Liver (tissue), 3 donors: Measurements from ENCODE around the gene MFAP2.

Experiments used
- CTCF ChIP-seq: fragments of 150-350 bp; IDR thresholded peaks from 2 replicates; pipeline ENCODE4 v1.5.1; 2017; ENCODE audit warnings: improper control_type of control experiment, low read depth, low read length; ENCODE audit not compliant: missing input control
- EGR1 ChIP-seq, 2 donors: IDR thresholded peaks; 2 replicates each; pipeline ENCODE4 v1.6.1; 2016 to 2018; ENCODE audit warnings: antibody characterized with exemption in 2 of 2, low read depth in 2 of 2
- FOXA1 ChIP-seq: IDR thresholded peaks from 2 replicates; pipeline ENCODE4 v1.6.1; 2016; ENCODE audit warnings: antibody characterized with exemption
- GABPA ChIP-seq, 2 donors: IDR thresholded peaks in 1 of 2; conservative IDR thresholded peaks in 1 of 2; 2 replicates each; pipeline ENCODE4 v1.6.1; 2016; ENCODE audit warnings: antibody characterized with exemption in 2 of 2, mild to moderate bottlenecking in 1 of 2, moderate library complexity in 1 of 2
- JUND ChIP-seq, 2 donors: IDR thresholded peaks; 2 replicates each; pipeline ENCODE4 v1.6.1; 2016; ENCODE audit warnings: antibody characterized with exemption in 2 of 2
- MAX ChIP-seq: IDR thresholded peaks from 2 replicates; pipeline ENCODE4 v1.6.1; 2016; ENCODE audit warnings: antibody characterized with exemption
- RAD21 ChIP-seq, 2 donors: IDR thresholded peaks; 2 replicates each; pipeline ENCODE4 v1.6.1; 2016; ENCODE audit warnings: antibody characterized with exemption in 2 of 2, mild to moderate bottlenecking in 2 of 2
- RXRA ChIP-seq, 2 donors: IDR thresholded peaks; 2 replicates each; pipeline ENCODE4 v1.6.1; 2017 to 2018; ENCODE audit warnings: antibody characterized with exemption in 2 of 2, mild to moderate bottlenecking in 1 of 2
- SP1 ChIP-seq: IDR thresholded peaks from 2 replicates; pipeline ENCODE4 v1.6.1; 2018; ENCODE audit warnings: antibody characterized with exemption, mild to moderate bottlenecking
- TAF1 ChIP-seq: conservative IDR thresholded peaks from 2 replicates; pipeline ENCODE4 v1.6.1; 2016; ENCODE audit warnings: antibody characterized with exemption, mild to moderate bottlenecking
- YY1 ChIP-seq: IDR thresholded peaks from 2 replicates; pipeline ENCODE4 v1.6.1; 2016; ENCODE audit warnings: antibody characterized with exemption, mild to moderate bottlenecking
- ZBTB33 ChIP-seq: IDR thresholded peaks from 2 replicates; pipeline ENCODE4 v1.6.1; 2016; ENCODE audit warnings: antibody characterized with exemption
- TF ChIP-seq, protein P1 (sequence below): IDR thresholded peaks from 2 replicates; pipeline ENCODE4 v1.6.1; 2016; ENCODE audit warnings: antibody characterized with exemption, mild to moderate bottlenecking
- donor health status: healthy.
- donor health status: healthy.

- TF ChIP-seq CTCF (no peak), TAF1 (no peak), SP1 (no peak), RAD21 (IDR thresholded peaks at IDR 0.05) (no peak), GABPA (IDR thresholded peaks at IDR 0.05 in 1 of 2, conservative IDR thresholded peaks at IDR 0.05 in 1 of 2) (no peak), FOXA1 (no peak), JUND (IDR thresholded peaks at IDR 0.05) (no peak), YY1 (no peak), RXRA (IDR thresholded peaks at IDR 0.05) (no peak), MAX (no peak), EGR1 (IDR thresholded peaks at IDR 0.05; ENCODE audit: low read depth in 2 of 2) (no peak), ZBTB33 (no peak)
- TF ChIP-seq, protein P1, sequence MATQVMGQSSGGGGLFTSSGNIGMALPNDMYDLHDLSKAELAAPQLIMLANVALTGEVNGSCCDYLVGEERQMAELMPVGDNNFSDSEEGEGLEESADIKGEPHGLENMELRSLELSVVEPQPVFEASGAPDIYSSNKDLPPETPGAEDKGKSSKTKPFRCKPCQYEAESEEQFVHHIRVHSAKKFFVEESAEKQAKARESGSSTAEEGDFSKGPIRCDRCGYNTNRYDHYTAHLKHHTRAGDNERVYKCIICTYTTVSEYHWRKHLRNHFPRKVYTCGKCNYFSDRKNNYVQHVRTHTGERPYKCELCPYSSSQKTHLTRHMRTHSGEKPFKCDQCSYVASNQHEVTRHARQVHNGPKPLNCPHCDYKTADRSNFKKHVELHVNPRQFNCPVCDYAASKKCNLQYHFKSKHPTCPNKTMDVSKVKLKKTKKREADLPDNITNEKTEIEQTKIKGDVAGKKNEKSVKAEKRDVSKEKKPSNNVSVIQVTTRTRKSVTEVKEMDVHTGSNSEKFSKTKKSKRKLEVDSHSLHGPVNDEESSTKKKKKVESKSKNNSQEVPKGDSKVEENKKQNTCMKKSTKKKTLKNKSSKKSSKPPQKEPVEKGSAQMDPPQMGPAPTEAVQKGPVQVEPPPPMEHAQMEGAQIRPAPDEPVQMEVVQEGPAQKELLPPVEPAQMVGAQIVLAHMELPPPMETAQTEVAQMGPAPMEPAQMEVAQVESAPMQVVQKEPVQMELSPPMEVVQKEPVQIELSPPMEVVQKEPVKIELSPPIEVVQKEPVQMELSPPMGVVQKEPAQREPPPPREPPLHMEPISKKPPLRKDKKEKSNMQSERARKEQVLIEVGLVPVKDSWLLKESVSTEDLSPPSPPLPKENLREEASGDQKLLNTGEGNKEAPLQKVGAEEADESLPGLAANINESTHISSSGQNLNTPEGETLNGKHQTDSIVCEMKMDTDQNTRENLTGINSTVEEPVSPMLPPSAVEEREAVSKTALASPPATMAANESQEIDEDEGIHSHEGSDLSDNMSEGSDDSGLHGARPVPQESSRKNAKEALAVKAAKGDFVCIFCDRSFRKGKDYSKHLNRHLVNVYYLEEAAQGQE = no peak
Observed at GRCh38 chr1:16957731-16958130, 22.7 kb downstream of the MFAP2 start.
